ENCODE results near the gene GPHN.

DNA sequence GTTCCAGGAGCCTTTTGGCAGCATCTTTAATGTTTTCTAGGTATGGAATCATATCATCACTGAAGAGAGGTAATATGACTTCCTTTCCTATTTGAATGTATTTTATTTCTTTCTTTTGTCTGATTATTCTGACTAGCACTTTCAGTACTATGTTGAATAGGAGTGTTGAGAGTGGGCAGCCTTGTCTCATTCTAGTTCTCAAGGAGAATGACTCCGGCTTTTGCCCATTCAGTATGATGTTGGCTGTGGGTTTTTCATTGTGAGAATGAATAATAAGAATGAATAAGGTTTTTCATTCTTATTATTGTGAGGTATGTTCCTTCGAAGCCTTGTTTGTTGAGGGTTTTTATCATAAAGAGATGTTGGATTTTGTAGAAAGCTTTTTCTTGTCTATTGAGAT lies 98.9 kb downstream of the GPHN start:
- TF ChIP-seq, protein P1, sequence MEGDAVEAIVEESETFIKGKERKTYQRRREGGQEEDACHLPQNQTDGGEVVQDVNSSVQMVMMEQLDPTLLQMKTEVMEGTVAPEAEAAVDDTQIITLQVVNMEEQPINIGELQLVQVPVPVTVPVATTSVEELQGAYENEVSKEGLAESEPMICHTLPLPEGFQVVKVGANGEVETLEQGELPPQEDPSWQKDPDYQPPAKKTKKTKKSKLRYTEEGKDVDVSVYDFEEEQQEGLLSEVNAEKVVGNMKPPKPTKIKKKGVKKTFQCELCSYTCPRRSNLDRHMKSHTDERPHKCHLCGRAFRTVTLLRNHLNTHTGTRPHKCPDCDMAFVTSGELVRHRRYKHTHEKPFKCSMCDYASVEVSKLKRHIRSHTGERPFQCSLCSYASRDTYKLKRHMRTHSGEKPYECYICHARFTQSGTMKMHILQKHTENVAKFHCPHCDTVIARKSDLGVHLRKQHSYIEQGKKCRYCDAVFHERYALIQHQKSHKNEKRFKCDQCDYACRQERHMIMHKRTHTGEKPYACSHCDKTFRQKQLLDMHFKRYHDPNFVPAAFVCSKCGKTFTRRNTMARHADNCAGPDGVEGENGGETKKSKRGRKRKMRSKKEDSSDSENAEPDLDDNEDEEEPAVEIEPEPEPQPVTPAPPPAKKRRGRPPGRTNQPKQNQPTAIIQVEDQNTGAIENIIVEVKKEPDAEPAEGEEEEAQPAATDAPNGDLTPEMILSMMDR (IDR thresholded peaks at IDR 0.05): no peak
- no peak for TF ChIP-seq POLR2A (IDR thresholded peaks at IDR 0.05)

All from Peyer's patch (tissue), 4 donors.